HG03432 (cell line): ENCODE data around the gene SLX4.
A peak's percentile ranks its signal among the peaks of the same experiment; 100 is the strongest.

Source experiments
- ATAC-seq: cut with Tn5 transposase; IDR thresholded peaks from one replicate; pipeline ENCODE4 v1.9.1; 2021; ENCODE audit warnings: mild to moderate bottlenecking, moderate library complexity; ENCODE audit not compliant: unreplicated experiment

The SLX4 gene

DNA sequence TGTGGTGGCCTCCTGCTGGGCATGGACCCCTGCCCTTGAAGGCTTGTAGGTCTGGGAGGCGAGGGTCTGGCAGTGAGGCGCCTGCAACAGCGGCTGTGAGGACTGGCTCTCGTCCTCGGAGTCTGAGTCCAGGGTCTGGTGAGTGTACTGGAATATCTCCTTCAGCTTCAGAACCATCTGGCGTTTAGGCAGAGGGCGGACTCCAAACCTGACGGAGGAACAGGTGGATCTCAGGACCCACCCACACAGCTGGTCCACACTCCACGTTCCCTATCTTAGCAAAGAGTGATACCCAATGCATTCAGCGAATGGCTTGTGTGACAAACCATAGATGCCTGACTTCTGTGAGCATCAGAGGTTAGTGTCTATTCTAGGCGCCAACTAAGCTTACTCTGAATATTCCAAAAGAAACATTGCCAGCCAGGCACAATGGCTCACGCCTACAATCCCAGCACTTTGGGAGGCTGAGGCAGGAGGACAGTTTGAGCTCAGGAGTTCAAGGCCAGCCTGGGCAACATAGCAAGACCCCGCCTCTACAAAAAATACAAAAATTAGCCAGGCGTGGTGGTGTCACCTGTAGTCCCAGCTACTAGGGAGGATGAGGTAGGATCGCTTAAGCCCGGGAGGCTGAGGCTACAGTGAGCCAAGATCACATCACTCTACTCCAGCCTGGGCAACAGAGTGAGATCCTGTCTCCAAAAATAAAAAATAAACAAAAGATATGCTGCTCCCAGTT, 27.9 kb downstream of the SLX4 start:
- no peak for ATAC-seq

GRCh38 chr16:3582276-3583165, 28.9 kb downstream of the SLX4 start:
- ATAC-seq, result no peak

GRCh38 chr16:3581392-3581791, 30.0 kb downstream of the SLX4 start:
- no peak for ATAC-seq

DNA sequence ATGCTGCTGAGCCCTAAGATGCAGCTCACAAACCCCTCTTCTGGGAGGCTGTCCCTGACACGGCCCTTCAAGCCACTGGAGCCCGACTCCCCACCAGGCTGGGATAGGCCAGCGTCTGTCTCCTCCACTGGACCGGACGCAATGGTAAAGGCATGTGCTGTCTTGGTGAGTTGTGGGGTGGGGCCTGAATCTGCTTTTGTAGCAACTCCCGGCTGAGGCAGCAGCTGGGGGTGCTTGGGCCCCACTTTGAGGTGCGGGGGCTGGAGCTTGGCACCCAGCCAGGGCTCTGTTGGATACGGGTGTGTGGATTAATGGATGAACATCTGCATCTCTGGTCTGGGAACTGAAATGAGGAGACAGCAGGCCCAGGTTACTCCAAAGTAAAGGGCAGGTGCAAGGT, 30.7 kb downstream of the SLX4 start:
- ATAC-seq, result no peak

GRCh38 chr16:3580251-3580651, 31.2 kb downstream of the SLX4 start:
- no peak for ATAC-seq

DNA sequence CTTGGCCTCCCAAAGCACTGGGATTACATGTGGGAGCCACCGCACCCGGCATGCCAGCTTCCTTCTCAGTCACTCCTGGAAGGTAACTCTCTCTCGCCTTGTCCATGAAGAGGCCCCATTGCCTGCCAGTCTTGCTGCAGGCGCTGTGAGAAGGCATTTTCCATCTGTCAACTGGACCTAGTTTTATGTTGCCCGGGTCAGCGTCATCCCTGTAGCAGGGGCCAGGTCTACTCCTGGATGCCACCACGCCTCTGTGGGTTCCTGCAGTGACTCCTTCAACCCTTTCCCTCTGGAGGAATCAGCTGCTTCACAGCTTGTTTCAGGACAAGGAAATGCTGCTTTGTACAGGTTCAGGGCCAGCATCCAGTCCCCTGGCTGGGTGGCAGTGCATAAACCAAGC, 31.6 kb downstream of the SLX4 start:
- ATAC-seq, result no peak

- peak; percentile 61 for ATAC-seq
These were observed 32.5 kb downstream of the SLX4 start for GRCh38 chr16:3578610-3579551.

GRCh38 chr16:3578121-3578520, 33.3 kb downstream of the SLX4 start:
- no peak for ATAC-seq

GRCh38 chr16:3577302-3577752, 34.1 kb downstream of the SLX4 start, which contains the start of gene NLRC3:
Gene NLRC3, minus strand, starts transcription at chr16:3577403. Its CDS starts 12,367 bp downstream, at chr16:3565036.
- ATAC-seq, result no peak

- ATAC-seq, result no peak
These were observed 35.2 kb downstream of the SLX4 start for GRCh38 chr16:3576211-3576610.

- no peak for ATAC-seq
These were observed 35.9 kb downstream of the SLX4 start for GRCh38 chr16:3575491-3575890.

- ATAC-seq, result no peak
These were observed 37.2 kb downstream of the SLX4 start for GRCh38 chr16:3574195-3574594.

DNA sequence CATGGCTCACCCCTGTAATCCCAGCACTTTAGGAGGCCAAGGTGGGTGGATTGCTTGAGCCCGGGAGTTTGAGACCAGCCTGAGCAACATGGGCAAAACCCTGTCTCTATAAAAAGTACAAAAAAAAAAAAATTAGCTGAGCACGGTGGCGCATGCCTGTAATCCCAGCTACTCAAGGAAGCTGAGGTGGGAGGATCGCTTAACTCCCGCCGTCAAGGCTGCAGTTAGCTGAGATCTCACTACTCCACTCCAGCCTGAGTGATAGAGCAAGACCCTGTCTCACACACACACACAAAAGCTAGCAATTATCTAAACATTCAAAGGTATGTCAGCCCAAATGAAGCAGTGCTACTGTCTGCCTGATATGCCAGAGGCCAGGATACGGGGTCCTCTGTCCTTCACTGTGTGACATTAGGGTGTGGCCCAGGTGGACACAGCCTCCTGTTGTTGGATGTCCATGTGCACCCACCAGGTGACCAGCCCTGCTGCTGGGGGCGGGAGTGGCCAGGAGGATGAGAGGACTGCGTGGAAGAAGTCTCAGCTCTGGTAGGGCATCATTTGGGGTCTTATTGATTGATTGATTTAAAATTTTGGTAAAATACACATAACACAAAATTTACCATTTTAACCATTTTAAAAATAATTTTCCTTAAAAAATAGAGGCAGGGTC, 38.1 kb downstream of the SLX4 start:
- ATAC-seq, result no peak

DNA sequence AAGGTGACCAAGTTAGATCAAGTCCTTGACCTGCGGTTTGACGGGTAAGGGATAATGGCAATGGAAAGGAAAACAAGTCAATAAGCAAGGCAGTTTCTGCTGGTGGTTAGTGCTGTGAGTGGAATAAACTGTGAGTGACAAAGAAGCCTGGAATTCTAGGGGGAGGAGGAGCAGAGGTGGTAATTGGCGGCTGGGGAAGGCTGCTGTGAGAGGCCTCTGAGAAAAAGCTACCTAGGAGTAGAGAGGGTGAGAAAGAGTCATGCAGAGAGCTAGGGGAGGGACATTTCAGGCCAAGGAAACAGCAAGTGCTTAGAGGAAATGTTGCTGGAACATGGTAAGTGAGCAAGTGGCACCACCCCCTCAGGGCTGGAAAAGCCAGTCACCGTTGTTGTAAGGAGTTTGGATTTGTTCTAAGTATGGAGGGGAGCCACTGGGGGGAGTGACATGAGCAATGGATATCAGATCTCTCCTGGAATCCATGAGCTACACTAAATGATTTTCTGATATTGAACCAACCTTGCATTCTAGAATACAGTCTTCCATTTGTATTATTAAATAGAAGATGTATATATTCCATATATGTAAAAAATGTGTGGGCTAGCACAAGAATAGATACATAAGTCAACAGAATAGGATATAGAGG, 40.9 kb downstream of the SLX4 start:
- no peak for ATAC-seq

DNA sequence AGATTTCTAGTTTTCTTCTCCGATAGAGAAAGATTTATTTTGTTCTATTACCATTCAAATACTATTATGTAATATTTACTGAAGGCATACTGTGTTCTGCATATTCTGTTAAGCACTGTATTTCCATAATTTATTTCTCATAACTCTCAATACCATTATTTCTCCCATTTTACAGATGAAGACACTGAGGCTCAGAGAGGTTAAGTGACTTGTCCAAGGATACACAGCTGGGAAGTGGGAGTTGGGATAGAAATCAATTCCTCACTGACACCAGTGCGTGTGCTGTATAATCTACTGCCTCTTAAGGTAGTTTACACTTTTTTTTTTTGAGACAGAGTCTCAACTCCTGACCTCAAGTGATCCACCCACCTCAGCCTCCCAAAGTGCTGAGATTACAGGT, 41.6 kb downstream of the SLX4 start:
- ATAC-seq, result no peak

GRCh38 chr16:3566990-3567389, 44.4 kb downstream of the SLX4 start:
- ATAC-seq, result no peak

DNA sequence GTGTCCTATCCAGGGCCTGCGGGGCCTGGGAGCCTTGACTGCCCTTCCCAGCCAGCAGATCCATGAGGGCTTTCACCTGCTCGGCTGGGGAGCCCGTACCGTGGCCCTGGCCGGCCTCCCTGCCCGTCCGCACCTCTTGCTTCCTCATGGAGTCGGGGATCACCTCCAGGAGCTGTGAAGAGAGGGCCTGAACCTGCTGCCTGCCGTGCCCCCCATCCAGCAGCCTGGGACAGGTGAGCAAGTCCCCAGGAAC, 46.6 kb downstream of the SLX4 start:
- ATAC-seq, result no peak

GRCh38 chr16:3564130-3564888, 47.1 kb downstream of the SLX4 start:
- ATAC-seq, result no peak

DNA sequence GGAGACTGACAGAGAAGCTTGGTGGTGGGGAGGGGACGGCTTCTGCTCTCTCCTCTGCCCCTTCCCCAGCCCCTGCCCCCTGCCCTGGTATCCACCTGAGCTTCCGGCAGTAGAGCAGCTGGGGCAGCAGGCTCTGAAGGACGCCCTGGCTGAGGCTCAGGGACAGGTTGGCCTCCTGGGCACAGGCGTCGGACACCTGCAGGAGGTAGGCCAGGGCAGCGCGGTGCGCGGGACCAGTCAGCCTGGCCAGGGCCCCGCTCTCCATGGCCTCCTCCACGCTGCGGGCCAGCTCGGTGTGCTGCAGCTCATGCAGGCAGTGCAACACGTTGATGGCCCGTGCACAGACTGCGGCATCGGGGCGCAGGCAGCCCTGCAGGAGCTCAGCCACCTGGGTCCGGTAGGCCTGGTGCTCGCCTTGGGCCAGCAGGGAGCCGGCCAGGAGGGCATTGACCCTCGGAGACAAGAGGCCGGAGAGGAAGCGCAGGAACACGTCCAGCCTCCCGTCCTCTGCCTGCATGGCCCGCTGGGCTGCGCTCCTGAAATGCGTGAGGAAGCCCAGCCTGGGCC, 48.4 kb downstream of the SLX4 start:
- no peak for ATAC-seq
